AG04449 (cell line): ENCODE measurements around the gene ECE2.

Source experiments
- CTCF ChIA-PET: fragments of 350-600 bp; formaldehyde crosslinking; extraction: SDS; loops from one replicate; lab custom pipeline; 2021; ENCODE audit warnings: antibody characterized with exemption; lab: Yijun Ruan, JAX
- POLR2A ChIA-PET: fragments of 400-600, 350-600 bp; formaldehyde crosslinking; extraction: SDS; loops from one replicate; lab custom pipeline; 2020; ENCODE audit warnings: antibody characterized with exemption, inconsistent platforms; lab: Yijun Ruan, JAX
- DNase-seq: peaks from one replicate; pipeline ENCODE4 v3.0.0-alpha.2; 2010; ENCODE audit warnings: low read depth, low spot score
- H3K4me3 ChIP-seq: 2 replicates; pipeline ENCODE4 v1.5.1; 2011; ENCODE audit warnings: low read depth, mild to moderate bottlenecking, control low read depth, low read length
- TF ChIP-seq, protein P1 (sequence below): IDR thresholded peaks from one replicate; pipeline ENCODE4 v1.5.1; 2011; ENCODE audit warnings: mild to moderate bottlenecking, moderate library complexity, low read length, control low read depth, inconsistent platforms; ENCODE audit not compliant: insufficient read depth; ENCODE audit errors: missing control alignments

Gene ECE2

DNA sequence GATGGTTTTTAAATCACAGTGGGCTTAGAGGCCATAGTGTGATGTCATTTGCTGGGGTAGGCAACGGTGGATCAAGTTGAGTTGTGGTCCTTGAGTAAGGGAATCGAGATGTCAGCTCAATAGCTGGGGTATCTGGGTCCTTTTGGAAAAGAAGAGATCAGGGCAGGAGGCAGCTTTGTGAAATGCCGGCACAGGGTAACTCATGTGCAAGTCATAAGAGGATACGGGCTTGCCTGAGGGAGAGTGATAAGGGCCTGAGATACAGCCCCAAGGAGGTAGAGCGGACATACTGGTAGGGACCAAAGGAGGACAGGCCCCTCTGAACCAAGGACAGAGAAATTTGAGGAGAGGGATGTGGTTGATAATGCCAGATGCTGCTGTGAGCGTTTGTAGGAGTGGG, 57.4 kb downstream of the ECE2 start:
- no peak overlapping the region for H3K4me3 ChIP-seq
- POLR2A ChIA-PET: interaction anchor here (0.6 to 1.0 kb wide), 2 partner anchors 13 to 18 kb away, joined by 3 read pairs; no protein-coding TSS in a partner anchor
- DNase-seq: no peak
- CTCF ChIA-PET: no interaction called here
- TF ChIP-seq, protein P1, sequence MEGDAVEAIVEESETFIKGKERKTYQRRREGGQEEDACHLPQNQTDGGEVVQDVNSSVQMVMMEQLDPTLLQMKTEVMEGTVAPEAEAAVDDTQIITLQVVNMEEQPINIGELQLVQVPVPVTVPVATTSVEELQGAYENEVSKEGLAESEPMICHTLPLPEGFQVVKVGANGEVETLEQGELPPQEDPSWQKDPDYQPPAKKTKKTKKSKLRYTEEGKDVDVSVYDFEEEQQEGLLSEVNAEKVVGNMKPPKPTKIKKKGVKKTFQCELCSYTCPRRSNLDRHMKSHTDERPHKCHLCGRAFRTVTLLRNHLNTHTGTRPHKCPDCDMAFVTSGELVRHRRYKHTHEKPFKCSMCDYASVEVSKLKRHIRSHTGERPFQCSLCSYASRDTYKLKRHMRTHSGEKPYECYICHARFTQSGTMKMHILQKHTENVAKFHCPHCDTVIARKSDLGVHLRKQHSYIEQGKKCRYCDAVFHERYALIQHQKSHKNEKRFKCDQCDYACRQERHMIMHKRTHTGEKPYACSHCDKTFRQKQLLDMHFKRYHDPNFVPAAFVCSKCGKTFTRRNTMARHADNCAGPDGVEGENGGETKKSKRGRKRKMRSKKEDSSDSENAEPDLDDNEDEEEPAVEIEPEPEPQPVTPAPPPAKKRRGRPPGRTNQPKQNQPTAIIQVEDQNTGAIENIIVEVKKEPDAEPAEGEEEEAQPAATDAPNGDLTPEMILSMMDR: no peak

DNA sequence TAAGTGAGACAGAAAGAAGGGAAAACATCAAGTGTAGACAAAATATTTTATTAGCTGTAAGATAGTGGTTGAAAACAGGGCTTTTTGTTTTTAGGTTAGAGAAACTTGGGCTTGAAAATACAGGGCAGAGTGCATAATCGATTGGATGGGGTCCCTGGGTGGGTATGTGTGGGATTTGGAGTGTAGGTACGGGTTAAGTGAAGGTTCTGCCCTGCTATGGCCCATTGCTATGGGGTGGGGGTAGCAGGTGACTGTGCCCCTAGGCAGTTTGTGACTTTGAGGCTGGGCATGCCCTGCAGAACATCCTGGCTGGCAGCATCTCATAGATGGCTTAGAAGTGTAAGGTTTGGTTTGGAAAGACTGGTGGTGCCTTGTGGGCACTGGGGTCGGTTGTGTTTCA, 57.9 kb downstream of the ECE2 start:
- CTCF ChIA-PET: no interaction called here
- POLR2A ChIA-PET: interaction anchor here (1.0 kb wide), 1 partner anchor 14 kb away, joined by 3 read pairs; no protein-coding TSS in a partner anchor
- DNase-seq: no peak
- no peak overlapping the region for H3K4me3 ChIP-seq
- TF ChIP-seq, protein P1: no peak

DNA sequence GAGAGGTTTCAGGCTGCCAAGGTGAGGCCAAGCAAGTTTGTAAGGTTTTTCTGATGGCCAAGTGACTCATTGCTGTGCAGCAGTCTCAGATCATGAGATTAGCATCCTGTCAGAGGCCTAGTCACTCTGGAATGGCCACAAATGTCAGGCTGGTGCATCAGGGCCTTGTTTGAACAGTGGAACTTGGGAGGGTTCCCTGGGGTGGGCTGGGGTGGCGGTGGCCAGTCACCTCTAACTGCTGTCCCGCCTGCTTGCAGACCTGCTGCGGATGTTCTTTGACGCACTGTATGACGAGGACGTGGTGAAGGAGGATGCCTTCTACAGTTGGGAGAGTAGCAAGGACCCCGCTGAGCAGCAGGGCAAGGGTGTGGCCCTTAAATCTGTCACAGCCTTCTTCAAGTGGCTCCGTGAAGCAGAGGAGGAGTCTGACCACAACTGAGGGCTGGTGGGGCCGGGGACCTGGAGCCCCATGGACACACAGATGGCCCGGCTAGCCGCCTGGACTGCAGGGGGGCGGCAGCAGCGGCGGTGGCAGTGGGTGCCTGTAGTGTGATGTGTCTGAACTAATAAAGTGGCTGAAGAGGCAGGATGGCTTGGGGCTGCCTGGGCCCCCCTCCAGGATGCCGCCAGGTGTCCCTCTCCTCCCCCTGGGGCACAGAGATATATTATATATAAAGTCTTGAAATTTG, 58.8 kb downstream of the ECE2 start:
- POLR2A ChIA-PET: no interaction called here
- CTCF ChIA-PET: interaction anchor here (1.0 kb wide), 1 partner anchor 11 kb away, joined by 3 read pairs; no protein-coding TSS in a partner anchor
- no peak for DNase-seq

DNA sequence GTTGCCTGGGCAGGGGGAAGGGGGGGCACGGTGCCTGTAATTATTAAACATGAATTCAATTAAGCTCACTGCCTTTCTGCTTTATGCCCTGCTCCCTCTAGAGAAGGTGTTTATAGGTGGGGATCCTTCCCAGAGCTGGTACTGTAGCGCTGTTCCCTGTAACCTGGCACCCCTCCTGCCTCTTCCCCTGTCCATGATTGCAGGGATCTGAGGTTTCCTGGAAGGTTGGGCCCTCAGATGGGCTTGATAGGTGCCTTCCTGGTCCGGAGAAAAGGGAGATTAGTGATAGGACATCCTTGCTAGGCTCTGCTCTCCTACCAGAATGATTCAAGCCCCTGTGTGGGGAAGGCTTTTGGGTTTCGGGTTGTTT, 59.5 kb downstream of the ECE2 start:
- ChIA-PET CTCF (interaction anchor here (1.0 kb wide), 2 partner anchors 10 to 208 kb away, joined by 3 read pairs; no protein-coding TSS in a partner anchor), POLR2A (interaction anchor here (1.4 kb wide), 1 partner anchor 11 kb away, joined by 3 read pairs; no protein-coding TSS in a partner anchor)
- DNase-seq: no peak
- TF ChIP-seq, protein P1: no peak
- H3K4me3 ChIP-seq: 0 out of 2 replicates have a peak overlapping the region, but pooled peaks have one; percentile 72

More for the DNA sequence above, 58.8 kb downstream of the ECE2 start:
- no peak overlapping the region for H3K4me3 ChIP-seq
- TF ChIP-seq, protein P1: no peak

DNA sequence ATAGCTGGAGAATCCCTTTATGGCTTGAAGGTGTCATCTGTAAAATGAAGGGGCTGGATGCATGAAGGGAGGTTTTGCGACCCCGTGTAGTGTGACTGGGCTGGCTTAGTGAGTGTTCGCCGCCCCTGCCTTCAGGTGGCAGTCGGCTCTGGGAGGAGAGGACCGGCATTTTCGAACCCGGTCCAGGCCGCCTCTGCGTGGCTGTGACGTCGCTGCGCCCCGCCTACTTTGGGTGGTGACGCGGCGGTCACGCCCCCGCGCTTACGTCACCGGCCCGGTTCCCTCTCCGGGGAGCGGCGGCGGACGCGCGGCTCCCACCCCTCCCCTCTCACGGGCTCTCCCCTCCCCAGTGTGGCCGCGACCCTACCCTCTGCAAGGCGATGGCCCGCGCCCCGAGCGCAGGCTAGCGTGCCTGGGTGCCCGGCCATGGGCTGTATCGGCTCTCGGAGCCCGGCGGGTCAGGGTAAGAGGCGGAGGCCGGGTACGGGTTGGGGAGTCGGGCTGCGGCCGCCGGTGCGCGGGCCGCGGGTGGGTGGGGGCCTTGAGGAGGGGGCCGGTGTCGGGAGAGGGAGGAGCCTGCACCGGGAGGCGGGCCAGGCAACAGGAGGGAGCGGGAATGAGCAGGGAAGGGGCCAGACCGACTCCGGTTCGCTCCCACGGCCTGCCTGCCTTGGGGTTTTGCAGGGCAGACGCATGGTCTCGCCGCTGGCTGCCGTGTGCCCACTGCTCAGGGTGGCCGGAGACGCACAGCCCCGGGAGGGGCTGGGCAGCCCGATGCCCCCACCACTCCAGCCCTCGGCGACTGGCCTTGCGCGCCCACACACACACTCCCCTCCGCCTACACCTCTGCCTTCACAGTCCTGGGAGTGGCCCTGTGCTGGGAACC, 60.1 kb downstream of the ECE2 start:
- DNase-seq: no peak
- POLR2A ChIA-PET: interaction anchor here (1.4 to 1.5 kb wide), 2 partner anchors 12 to 15 kb away, joined by 3 to 5 read pairs; no protein-coding TSS in a partner anchor
- CTCF ChIA-PET: interaction anchor here (1.0 kb wide), 2 partner anchors 10 to 208 kb away, joined by 3 read pairs; no protein-coding TSS in a partner anchor
- peak overlapping the region; percentile 72 for H3K4me3 ChIP-seq
- TF ChIP-seq, protein P1: no peak
